HG03196 (cell line): ENCODE data around the gene CLEC11A.
"Not testable (repeated sequence)": the region's sequence is repeated elsewhere in the genome, so short reads cannot be mapped to it uniquely, and the experiment has no call there.

ENCODE experiments used
- ATAC-seq: cut with Tn5 transposase; IDR thresholded peaks from one replicate; pipeline ENCODE4 v1.9.1; 2021; ENCODE audit not compliant: unreplicated experiment

CLEC11A gene

GRCh38 chr19:50753879-50754278 is 30.7 kb downstream of the CLEC11A start:
- ATAC-seq, result no peak

DNA sequence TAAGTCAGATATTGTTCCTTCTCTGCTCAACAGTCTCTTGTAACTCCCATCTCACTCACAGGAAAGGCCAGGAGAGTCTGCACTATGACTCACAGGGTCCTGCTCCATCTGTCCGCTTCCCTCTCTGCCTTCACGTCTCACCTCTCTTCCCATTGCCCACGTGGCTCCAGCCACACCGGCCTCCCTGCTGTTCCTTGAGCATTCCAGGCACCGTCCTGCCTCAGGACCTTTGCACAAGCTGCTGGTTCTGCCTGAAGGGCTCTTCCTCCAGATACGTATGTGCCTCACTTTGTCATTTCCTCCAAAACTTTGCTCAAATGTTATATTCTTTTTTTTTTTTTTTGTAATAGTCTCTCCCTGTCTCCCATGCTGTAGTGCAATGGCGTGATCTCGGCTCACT is 33.1 kb downstream of the CLEC11A start:
- ATAC-seq, result not testable (repeated sequence)

DNA sequence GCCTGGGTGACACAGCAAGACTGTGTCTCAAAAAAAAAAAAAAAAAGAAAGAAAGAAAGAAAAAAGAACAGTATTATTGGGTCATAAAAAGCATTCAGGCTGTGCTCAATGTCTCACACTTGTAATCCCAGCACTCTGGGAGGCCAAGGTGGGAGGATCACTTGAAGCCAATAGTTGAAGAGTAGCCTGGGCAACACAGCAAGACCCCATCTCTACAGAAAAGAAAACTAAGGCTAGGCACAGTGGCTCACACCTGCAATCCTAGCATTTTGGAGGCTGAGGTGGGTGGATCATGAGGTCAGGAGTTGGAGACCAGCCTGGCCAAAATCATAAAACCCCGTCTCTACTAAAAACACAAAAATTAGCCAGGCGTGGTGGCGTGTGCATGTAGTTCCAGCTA is 34.5 kb downstream of the CLEC11A start:
- not testable (repeated sequence) for ATAC-seq

DNA sequence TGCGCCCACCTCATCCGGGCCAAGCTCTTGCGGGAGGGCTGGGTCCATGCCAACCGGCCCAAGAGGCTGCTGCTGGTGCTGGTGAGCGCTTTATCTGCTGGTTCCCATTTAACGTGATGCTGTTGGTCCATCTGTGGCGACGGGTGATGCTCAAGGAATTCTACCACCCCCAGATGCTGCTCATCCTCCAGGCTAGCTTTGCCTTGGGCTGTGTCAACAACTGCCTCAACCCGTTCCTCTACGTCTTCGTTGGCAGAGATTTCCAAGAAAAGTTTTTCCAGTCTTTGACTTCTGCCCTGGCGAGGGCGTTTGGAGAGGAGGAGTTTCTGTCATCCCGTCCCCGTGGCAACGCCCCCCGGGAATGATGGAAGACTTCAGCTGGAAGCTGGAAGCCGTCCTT is 35.9 kb downstream of the CLEC11A start:
- ATAC-seq, result not testable (repeated sequence)

- no peak for ATAC-seq
These were observed 36.7 kb downstream of the CLEC11A start for GRCh38 chr19:50759886-50760285.

- not testable (repeated sequence) for ATAC-seq
These were observed 38.3 kb downstream of the CLEC11A start for GRCh38 chr19:50761501-50761900.

DNA sequence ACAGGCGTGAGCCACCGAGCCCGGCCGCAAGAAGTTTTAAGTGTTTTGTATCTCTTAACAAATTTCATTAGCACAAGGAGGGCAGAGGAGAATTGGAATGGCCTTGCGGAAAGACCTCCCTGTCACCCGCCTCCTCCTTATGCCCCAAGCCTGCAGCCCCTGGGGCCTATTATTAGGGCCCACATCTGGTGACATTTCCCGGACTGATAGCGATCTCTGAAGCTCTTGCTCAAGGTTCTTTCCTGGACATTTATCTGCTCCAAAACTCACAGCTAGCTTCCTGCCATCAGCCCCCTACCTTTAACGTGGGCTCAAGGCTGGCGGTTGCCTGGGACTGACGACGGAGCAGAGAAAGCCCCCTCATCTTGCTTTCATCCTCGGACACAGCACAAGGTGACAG is 40.4 kb downstream of the CLEC11A start:
- ATAC-seq, result not testable (repeated sequence)

DNA sequence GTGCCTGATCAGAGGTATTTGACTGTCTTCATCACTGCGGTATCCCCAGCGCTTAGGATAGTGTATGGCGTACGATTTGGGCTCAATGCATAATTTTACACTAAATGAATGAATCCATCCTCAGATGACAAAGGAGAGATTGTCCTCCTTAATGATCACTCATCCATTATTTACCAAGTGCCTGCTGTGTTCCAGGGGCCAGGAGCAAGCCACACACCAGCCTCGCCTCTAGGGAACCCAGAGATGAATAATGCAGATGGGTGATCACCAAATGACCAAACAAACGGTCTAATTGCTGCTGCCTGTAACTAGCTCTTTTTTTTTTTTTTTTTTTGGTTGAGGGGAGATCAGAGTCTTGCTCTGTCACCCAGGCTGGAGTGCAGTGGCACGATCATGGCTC is 41.2 kb downstream of the CLEC11A start:
- no peak for ATAC-seq

DNA sequence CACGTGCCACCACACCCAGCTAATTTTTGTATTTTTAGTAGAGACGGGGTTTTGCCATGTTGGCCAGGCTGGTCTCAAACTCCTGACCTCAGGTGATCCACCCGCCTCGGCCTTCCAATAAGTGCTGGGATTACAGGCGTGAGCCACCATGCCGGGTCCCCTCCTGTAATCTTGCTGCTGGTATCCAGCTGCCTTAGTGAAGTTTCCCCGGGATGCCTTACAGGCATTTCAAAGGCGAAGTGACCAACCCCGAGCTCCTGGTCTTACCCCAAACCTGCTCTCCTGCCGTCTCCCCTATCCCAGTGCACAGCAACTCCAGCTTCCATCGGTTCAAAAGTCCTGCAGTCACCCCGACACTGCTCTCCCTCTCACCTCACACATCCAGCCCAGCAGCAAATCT is 43.6 kb downstream of the CLEC11A start:
- ATAC-seq, result not testable (repeated sequence)

GRCh38 chr19:50767263-50767662 is 44.1 kb downstream of the CLEC11A start:
- not testable (repeated sequence) for ATAC-seq

DNA sequence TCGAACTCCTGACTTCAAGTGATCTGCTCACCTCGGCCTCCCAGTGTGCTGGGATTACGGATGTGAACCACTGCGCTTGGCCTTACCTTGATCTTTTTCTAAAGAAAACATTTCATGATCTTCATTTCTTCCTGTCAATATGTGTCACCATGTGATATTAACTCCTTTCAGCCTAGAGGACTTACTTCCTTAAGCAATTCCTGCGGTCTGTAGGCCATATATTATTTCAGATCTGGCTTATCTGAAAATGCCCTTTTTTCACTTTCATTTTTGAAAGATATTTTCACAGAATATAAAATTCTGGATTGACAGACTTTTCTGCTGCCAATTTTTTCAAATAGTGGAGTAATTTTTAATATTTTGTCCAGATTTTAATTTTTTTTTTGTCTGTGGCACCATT is 45.1 kb downstream of the CLEC11A start:
- no peak for ATAC-seq

DNA sequence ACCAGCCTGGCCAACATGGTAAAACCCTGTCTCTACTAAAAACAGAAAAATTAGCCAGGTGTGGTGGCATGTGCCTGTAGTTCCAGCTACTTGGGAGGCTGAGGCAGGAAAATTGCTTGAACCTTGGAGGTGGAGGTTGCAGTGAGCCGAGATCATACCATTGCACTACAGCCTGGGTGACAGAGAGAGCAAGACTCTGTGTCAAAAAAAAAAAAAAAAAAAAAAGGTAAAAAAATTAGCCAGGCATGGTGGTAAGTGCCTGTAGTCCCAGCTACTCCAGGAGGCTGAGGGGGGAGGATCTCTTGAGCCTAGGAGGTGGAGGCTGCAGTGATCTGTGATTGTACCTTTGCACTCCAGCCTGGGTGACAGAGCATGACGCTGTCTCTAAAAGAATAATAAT is 47.0 kb downstream of the CLEC11A start, which contains the start of gene GPR32:
Gene GPR32, plus strand, starts transcription at position 301 of the 400 bp plus-strand sequence. CDS start 137 bp downstream, outside the sequence.
- ATAC-seq, result not testable (repeated sequence)

- ATAC-seq, result no peak
These were observed 47.7 kb downstream of the CLEC11A start for GRCh38 chr19:50770888-50771287.

DNA sequence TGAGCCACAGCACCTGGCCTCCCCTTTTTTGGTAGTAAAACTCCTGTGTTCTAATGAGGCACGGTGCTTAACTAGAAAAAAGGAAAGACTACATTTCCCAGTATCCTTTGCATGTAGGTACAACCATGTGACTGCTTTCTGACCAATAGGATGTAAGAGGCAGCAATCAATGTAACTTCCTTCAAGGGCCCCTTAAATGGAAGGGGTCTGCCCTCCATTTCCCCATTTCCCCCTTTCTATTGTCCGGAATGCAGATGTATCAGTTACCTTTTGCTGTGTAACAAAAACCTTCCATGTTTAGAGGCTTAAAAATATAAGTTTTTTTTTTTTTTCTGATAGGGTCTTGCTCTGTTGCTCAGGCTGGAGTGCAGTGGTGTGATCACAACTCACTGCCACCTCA is 49.3 kb downstream of the CLEC11A start:
- no peak for ATAC-seq

GRCh38 chr19:50772912-50773311 is 49.7 kb downstream of the CLEC11A start:
- not testable (repeated sequence) for ATAC-seq

DNA sequence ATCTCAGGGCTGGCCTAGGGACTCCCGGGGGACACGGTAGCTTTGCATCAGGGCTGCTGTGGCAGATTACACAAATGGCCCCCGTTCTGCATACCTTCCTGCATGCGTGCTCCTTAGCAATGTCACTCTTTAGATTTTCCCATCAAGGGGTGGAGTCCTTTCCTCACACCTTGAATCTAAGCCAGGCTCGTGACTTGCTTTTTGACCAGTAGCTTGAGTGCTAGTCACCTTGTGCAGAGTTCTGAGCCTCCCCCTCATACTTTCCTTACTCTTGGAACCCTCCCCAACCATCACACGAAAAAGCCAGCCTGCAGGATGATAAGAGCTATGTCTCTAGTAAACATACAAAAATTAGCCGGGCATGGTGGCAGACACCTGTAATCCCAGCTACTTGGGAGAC is 50.3 kb downstream of the CLEC11A start:
- not testable (repeated sequence) for ATAC-seq
